NCI-H187 treated with DMSO at 0.1 percent for 48 hours (cell line): ENCODE results near the gene PIH1D1.
"Not testable (repeated sequence)": the region's sequence is repeated elsewhere in the genome, so short reads cannot be mapped to it uniquely, and the experiment has no call there.

Source experiments
- DNase-seq: peaks from one replicate; lab custom pipeline; 2025; lab: John Stamatoyannopoulos, UW

The PIH1D1 gene

DNA sequence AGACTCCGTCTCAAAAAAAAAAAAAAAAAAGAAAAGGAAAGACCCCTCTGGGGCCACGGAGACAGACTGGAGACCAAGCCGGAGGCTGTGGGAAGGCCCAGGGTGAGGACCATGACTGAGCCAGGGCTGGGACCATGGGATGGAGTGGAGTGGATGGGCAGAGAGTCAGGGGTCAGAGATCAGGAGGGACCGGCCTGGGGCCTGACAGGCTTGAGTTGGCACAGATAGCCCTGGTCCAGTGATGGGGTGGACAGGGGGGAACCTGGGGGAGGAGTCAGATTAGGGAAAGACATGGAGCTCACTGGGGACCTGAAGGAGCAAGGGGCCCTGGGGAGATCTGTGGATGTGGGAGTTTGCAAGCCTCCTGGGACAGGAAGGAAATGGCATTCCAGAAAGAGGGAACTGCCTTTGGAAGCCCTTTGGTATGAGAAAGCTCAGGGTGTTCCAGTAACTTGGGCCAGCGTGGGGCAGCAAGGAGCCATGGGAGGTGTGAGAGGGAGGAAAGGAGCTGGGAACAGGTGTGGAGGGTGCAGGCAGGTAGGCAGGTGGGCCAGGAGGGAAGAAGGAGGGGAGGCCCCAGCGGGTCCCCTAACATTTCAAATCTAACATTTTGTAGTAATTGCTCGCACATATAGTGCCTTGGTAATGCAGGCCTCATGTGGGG, 29.5 kb upstream of the PIH1D1 start:
- DNase-seq, result no peak

DNA sequence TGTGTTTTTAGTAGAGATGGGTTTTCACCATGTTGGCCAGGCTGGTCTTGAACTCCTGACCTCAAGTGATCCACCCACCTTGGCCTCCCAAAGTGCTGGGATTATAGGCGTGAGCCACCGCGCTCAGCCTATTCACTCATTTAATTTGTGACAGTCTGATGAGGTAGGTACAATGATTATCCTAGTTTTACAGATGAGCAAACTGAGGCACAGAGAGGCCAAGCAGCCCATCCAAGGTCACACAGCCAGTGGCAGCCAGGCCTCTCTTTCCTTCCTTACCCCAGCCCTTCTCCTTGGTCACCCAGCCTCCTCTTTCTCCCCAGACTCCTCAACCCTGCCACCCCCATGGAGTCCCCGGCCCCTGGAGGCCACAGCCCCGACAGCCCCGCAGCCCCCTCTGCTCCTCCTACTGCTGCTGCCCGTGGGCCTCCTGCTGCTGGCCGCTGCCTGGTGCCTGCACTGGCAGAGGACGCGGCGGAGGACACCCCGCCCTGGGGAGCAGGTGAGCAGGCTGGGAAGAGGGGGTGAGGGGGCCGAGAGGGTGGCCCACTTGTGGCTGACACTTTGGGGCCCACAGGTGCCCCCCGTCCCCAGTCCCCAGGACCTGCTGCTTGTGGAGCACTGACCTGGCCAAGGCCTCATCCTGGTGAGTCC, 28.5 kb upstream of the PIH1D1 start:
- no peak for DNase-seq

- no peak for DNase-seq
Measured at GRCh38 chr19:49475995-49476880, 24.6 kb upstream of the PIH1D1 start.

DNA sequence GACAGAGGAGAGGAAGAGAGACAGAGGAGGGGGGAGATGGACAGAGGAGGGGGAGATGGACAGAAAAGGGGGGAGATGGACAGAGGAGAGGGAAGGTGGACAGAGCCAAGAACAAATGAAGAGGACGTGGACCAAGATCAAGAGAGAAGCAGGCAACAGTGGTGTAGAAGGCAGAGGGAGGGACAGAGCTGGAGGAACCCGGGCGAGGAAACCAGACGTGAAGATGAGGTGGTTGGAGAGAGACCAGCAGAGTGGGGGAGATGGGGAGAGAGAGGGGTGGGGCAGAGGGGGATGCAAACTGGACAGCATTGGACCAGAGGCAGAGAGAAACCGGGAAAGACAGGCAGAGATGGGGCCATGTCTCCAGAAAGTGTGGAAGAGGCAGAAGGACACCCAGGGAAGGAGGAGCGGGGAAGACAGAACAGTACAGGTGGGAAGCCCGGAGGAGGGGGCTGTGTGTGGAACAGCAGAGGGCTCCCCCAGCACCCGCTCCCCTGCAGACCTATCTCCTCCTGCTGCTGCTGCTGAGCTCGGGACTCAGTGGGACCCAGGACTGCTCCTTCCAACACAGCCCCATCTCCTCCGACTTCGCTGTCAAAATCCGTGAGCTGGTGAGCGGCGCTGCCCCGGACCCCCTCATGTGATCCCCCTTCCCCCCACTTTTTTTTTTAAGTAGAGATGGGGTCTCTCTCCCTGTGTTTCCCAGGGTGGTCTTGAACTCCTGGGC, 23.7 kb upstream of the PIH1D1 start:
- no peak for DNase-seq

GRCh38 chr19:49474542-49474924, 22.9 kb upstream of the PIH1D1 start:
- no peak for DNase-seq

DNA sequence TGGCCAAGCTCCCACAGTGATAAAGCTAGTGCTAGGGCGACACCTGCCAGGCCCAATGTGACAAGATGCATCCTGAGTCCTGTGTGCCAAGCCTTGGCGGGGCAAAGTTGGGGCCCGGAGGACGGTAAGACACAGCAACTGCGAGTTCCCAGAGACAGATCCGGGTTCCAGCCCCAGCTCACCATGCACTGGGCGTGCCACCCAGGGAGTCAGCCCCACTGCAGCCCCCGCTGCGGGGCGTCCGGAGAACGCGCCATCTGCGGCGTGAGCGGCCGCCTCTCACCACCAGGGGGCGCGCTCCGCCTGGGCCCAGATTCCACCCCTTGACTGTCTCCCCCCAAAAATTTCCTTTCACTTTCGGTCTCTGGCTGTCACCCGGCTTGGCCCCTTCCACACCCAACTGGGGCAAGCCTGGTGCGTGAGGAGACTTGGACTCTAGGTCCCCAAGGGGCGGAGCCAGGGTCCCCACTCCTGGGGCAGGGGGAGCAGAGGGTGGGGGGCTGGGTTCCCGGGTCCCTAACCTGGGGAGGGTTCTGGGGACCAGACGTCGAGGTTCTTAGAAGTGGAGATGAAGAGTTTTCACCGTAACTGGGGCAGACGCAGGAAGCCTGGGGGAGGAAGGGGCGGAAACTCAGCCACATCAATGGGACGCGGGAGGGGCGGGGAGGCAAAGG, 22.4 kb upstream of the PIH1D1 start, which contains the start of gene FLT3LG:
FLT3LG (plus strand) TSS at position 348 of the 674 bp plus-strand sequence. CDS start 425 bp downstream, outside the sequence.
- DNase-seq, result no peak

GRCh38 chr19:49473501-49473867, 21.9 kb upstream of the PIH1D1 start:
- DNase-seq, result not testable (repeated sequence)

- no peak for DNase-seq
Measured at GRCh38 chr19:49472936-49473335, 21.3 kb upstream of the PIH1D1 start.

- no peak for DNase-seq
Measured at GRCh38 chr19:49470615-49470978, 19.0 kb upstream of the PIH1D1 start.

DNA sequence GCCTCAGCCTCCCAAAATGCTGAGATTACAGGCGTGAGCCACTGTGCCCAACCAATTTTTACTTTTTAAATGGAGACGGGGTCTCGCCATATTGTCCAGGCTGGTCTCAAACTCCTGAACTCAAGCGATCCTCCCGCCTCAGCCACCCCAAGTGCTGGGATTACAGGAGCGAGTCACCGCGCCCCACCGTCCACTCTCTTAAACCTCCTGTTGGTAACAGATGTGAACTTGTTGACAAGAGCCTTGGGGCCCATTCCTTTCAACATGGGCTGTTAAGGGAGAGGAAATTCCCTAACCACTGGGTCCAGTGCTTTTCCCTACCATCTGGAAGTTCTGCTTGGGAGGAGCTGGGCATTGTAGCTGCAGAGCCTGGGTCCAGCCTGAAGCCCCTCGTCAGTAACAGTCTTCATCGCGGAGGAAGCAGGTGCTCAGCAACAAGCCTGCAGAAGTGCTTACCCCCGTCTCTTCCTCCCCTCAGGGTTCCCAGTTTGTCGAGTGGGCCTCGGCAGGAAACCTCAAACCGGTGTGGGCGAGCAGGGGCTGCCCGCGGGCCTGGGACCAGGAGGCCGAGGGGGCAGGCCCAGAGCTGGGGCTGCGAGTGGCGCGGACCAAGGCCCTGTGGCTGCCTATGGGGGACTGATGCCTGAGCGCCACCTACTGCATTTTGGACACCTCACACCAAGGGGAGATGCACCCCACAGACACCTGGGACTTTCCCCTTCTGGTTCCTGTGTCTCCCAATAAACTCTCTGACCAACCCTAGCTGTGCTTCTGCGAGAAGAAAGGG, 18.4 kb upstream of the PIH1D1 start:
- no peak for DNase-seq

DNA sequence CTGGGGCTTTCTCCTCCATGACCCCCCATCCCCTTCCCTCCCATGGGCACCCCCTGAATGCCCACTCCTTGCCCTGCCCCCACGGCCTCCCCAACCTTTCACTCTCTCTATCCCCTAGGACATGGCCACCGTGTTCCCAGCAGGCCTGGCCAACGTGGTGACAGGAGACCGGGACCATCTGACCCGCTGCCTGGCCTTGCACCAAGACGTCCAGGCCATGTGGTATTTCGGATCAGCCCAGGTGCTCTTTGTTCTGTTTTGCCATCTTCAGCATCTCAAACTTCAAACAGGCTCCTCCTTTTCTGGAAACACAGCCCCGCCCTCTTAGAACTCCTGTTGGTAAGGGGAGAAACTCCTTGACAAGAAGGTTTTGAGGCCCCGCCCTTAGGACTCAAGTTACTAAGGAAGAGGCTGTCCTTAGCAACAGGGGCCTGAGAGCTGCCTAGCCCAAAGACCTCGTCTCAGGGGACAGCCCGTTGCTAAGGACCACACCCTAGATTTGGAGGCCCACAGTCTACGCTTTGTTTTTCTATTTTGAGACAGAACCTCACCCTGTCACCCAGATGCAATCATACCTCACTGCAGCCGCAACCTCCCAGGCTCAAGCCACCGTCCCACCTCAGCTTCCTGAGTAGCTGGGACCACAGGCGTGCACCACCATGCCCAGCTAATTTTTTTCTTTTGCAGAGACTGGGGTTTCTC, 17.3 kb upstream of the PIH1D1 start:
- peak; percentile 90 for DNase-seq

DNA sequence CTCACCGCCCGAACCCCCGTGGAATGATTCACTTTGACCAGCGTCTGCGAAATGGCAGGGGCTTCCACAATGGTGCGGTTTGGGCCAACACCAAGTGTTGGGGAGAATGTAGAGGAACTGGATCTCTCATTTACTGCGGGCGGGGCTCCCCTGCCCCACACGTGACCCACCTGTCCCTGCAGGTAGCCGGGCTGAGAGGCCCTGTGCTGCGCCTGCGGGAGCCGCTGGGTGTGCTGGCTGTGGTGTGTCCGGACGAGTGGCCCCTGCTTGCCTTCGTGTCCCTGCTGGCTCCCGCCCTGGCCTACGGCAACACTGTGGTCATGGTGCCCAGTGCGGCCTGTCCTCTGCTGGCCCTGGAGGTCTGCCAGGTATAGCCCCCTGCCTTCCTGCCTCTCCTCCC, 16.6 kb upstream of the PIH1D1 start:
- no peak for DNase-seq

DNA sequence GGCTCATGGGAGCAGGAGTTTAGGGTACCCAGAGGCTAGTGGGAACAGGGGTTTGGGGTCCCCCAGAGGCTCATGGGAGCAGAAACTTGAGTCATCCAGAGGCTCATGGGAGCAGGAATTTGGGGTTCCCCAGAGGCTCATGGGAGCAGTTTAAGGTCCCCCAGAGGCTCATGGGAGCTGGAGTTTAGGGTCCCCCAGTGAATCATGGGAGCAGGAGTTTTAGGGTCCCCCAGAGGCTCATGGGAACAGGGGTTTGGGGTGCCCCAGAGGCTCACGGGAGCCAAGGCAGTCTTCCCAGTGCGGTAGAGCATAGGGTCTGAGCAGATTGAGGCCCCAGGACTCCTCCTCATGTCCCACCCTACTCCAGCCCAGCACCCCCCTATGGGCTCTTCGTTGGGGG, 13.8 kb upstream of the PIH1D1 start:
- DNase-seq, result no peak

GRCh38 chr19:49463960-49464740, 12.5 kb upstream of the PIH1D1 start:
- no peak for DNase-seq

- DNase-seq, result no peak
Measured at GRCh38 chr19:49462492-49462891, 10.9 kb upstream of the PIH1D1 start.

DNA sequence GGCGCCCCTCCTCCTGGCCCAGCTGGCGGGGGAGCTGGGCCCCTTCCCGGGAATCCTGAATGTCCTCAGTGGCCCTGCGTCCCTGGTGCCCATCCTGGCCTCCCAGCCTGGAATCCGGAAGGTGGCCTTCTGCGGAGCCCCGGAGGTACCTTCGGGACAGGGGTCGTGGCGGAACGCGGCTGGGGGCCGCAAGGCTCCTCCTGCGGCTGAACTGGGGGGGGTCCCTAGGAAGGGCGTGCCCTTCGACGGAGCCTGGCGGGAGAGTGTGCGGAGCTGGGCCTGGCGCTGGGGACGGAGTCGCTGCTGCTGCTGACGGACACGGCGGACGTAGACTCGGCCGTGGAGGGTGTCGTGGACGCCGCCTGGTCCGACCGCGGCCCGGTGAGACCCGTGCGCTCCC, 10.0 kb upstream of the PIH1D1 start:
- DNase-seq, result no peak

- not testable (repeated sequence) for DNase-seq
Measured at GRCh38 chr19:49461130-49461529, 9.5 kb upstream of the PIH1D1 start.

- no peak for DNase-seq
Measured at GRCh38 chr19:49459388-49459787, 7.8 kb upstream of the PIH1D1 start.

DNA sequence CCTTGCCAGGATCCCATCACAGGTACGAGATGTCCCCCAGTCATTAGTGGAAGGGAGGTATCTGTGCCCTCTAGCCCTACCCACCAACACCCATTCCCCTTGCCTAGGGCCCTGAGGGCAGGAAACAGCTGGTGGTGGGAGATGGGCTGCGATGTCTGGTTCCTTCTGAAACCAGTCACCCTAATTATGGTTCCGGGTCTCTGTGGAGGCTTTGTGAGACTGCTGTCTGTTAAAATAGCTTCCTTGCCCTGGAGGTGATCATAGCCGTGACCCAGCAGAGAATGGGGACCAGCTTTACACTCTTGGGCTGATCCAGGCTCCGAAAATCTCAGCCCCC, 6.9 kb upstream of the PIH1D1 start:
- no peak for DNase-seq

- DNase-seq, result no peak
Measured at GRCh38 chr19:49456326-49456725, 4.7 kb upstream of the PIH1D1 start.
